SK-N-SH (cell line): Measurements from ENCODE around the gene PLIN4. TPM values are rescaled to one million over a fixed set of nuclear protein-coding genes. Genes with fewer than 3 reads are reported as not detected.

Experiments used
- CTCF ChIA-PET: fragments of 300-600, 350-600 bp; formaldehyde crosslinking; extraction: SDS; loops from one replicate; lab custom pipeline; 2021; lab: Yijun Ruan, JAX
- POLR2A ChIA-PET: fragments of 350-600 bp; sonication (Branson Sonifier 250); formaldehyde crosslinking; extraction: SDS; loops from one replicate; lab custom pipeline; 2020; ENCODE audit warnings: antibody characterized with exemption, inconsistent platforms; lab: Yijun Ruan, JAX
- DNase-seq: peaks from one replicate; pipeline ENCODE4 v3.0.0; 2012
- H2AFZ ChIP-seq: fragments of 200-600 bp; sonication (generic); 2 replicates; pipeline ENCODE4 v1.8.1; 2016; ENCODE audit warnings: antibody characterized with exemption, mild to moderate bottlenecking, low read depth
- H3F3A ChIP-seq: fragments of 200-600 bp; sonication (generic); replicated peaks from 2 replicates; pipeline ENCODE3; 2016; ENCODE audit warnings: antibody characterized with exemption, mild to moderate bottlenecking; ENCODE audit not compliant: insufficient read depth
- H3K27ac ChIP-seq, 2 experiments: fragments of 200-500 bp in 1 of 2; fragments of 200-600 bp in 1 of 2; sonication (Bioruptor generic) in 1 of 2; sonication (generic), shearing (Covaris generic) in 1 of 2; 2 replicates each; pipeline versions ENCODE4 v1.5.1 to v1.6.1; 2014 to 2016; ENCODE audit warnings: low read depth in 2 of 2, inconsistent platforms in 1 of 2, low read length in 1 of 2, mild to moderate bottlenecking in 1 of 2, mixed read lengths in 1 of 2
- H3K27me3 ChIP-seq: fragments of 200-600 bp; sonication (generic), shearing (Covaris generic); 2 replicates; pipeline ENCODE4 v1.6.1; 2016; ENCODE audit warnings: mixed run types; ENCODE audit not compliant: insufficient read depth
- H3K36me3 ChIP-seq, 2 experiments: fragments of 200-500 bp in 1 of 2; fragments of 200-600 bp in 1 of 2; sonication (Bioruptor generic) in 1 of 2; sonication (generic) in 1 of 2; replicated peaks in 1 of 2; 2 replicates each; pipeline versions ENCODE3 to v1.5.1; 2014 to 2016; ENCODE audit warnings: low read length in 1 of 2, mild to moderate bottlenecking in 1 of 2; ENCODE audit not compliant: insufficient read depth in 2 of 2, control insufficient read depth in 1 of 2
- H3K4me1 ChIP-seq, 2 experiments: fragments of 200-500 bp in 1 of 2; fragments of 200-600 bp in 1 of 2; sonication (Bioruptor generic) in 1 of 2; sonication (generic), shearing (Covaris generic) in 1 of 2; 2 replicates each; pipeline versions ENCODE4 v1.5.1 to v1.6.1; 2014 to 2016; ENCODE audit warnings: low read depth in 1 of 2, low read length in 1 of 2, mixed run types in 1 of 2; ENCODE audit not compliant: insufficient read depth in 2 of 2, control insufficient read depth in 1 of 2
- H3K4me2 ChIP-seq: fragments of 200-600 bp; sonication (generic), shearing (Covaris generic); 2 replicates; pipeline ENCODE4 v1.6.1; 2017; ENCODE audit warnings: mixed run types
- H3K4me3 ChIP-seq, 2 experiments: fragments of 200-500 bp in 1 of 2; fragments of 200-600 bp in 1 of 2; sonication (Bioruptor generic) in 1 of 2; sonication (generic), shearing (Covaris generic) in 1 of 2; 2 replicates each; pipeline versions ENCODE4 v1.5.1 to v1.8.1; 2014 to 2016; ENCODE audit warnings: low read depth in 2 of 2, inconsistent platforms in 1 of 2, low read length in 1 of 2, mild to moderate bottlenecking in 1 of 2, mixed read lengths in 1 of 2, moderate library complexity in 1 of 2
- H3K79me2 ChIP-seq: fragments of 200-600 bp; sonication (generic); 2 replicates; pipeline ENCODE4 v1.8.1; 2017; ENCODE audit warnings: mild to moderate bottlenecking; ENCODE audit not compliant: insufficient read depth
- H3K9ac ChIP-seq: fragments of 200-600 bp; sonication (generic); 2 replicates; pipeline ENCODE4 v1.6.1; 2017; ENCODE audit warnings: mixed run types
- H3K9me2 ChIP-seq: fragments of 200-600 bp; sonication (generic); 2 replicates; pipeline ENCODE4 v1.6.1; 2017; ENCODE audit warnings: mixed run types
- H3K9me3 ChIP-seq: fragments of 200-600 bp; sonication (generic); 2 replicates; pipeline ENCODE4 v1.6.1; 2017; ENCODE audit warnings: mixed run types, mild to moderate bottlenecking, moderate library complexity
- H4K20me1 ChIP-seq: fragments of 200-600 bp; sonication (generic); 2 replicates; pipeline ENCODE4 v1.6.1; 2017; ENCODE audit warnings: mild to moderate bottlenecking, mixed run types; ENCODE audit not compliant: insufficient read depth
- EP300 ChIP-seq, 2 experiments: IDR thresholded peaks; 2 replicates each; pipeline versions ENCODE4 v1.4.0 to v1.6.1; 2012; ENCODE audit warnings: borderline replicate concordance in 1 of 2, low read depth in 1 of 2, low read length in 1 of 2
- IRF3 ChIP-seq: fragments of 150-350 bp; IDR thresholded peaks from 2 replicates; pipeline ENCODE4 v1.6.1; 2016; ENCODE audit warnings: mild to moderate bottlenecking, low read depth, low read length
- NRF1 ChIP-seq: IDR thresholded peaks from 2 replicates; pipeline ENCODE4 v1.6.1; 2012; ENCODE audit warnings: low read depth, mild to moderate bottlenecking, low read length
- RCOR1 ChIP-seq: fragments of 150-350 bp; IDR thresholded peaks from 2 replicates; pipeline ENCODE4 v1.6.1; 2017; ENCODE audit warnings: antibody characterized with exemption, low read length
- REST ChIP-seq: IDR thresholded peaks from 2 replicates; pipeline ENCODE4 v1.6.1; 2012; ENCODE audit warnings: mild to moderate bottlenecking, low read depth, low read length, moderate library complexity
- SMC3 ChIP-seq: IDR thresholded peaks from 2 replicates; pipeline ENCODE4 v1.6.1; 2012; ENCODE audit warnings: low read depth, low read length, improper control_type of control experiment
- USF1 ChIP-seq: IDR thresholded peaks from 2 replicates; pipeline ENCODE4 v1.4.0; 2012; ENCODE audit warnings: low read depth, borderline replicate concordance
- ZBTB33 ChIP-seq: IDR thresholded peaks from 2 replicates; pipeline ENCODE4 v1.4.0; 2012; ENCODE audit warnings: low read depth, borderline replicate concordance
- WGBS: methylation state at CpG from one replicate; pipeline ENCODE4 v1.1.6; 2017; ENCODE audit warnings: low lambda C conversion rate; 5-methylcytosine and 5-hydroxymethylcytosine counted together
- polyA plus RNA-seq, 3 experiments: library from polyadenylated mRNA; depleted of rRNA; stranded (reverse); fragments of >200 nt; gene quantifications; 2 replicates each; pipeline ENCODE4 v1.2.3, GENCODE V29; 2012
- TF ChIP-seq, protein P1 (sequence below): fragments of 200-600 bp; sonication (generic); IDR thresholded peaks from 2 replicates; pipeline ENCODE4 v1.6.1; 2017; ENCODE audit warnings: antibody characterized with exemption, mild to moderate bottlenecking, moderate library complexity
- TF ChIP-seq, protein P2 (sequence below): IDR thresholded peaks from 2 replicates; pipeline ENCODE4; 2012

The PLIN4 gene
- polyA plus RNA-seq, 1 of the 3 experiments (the other 2 are of a cell fraction) = 0.07 TPM

- H3K36me3 ChIP-seq = no peaks in the 10 kb centered on the region
- H3K4me2 ChIP-seq = no peak overlapping the region
- no peak for TF ChIP-seq IRF3
- TF ChIP-seq, protein P1, sequence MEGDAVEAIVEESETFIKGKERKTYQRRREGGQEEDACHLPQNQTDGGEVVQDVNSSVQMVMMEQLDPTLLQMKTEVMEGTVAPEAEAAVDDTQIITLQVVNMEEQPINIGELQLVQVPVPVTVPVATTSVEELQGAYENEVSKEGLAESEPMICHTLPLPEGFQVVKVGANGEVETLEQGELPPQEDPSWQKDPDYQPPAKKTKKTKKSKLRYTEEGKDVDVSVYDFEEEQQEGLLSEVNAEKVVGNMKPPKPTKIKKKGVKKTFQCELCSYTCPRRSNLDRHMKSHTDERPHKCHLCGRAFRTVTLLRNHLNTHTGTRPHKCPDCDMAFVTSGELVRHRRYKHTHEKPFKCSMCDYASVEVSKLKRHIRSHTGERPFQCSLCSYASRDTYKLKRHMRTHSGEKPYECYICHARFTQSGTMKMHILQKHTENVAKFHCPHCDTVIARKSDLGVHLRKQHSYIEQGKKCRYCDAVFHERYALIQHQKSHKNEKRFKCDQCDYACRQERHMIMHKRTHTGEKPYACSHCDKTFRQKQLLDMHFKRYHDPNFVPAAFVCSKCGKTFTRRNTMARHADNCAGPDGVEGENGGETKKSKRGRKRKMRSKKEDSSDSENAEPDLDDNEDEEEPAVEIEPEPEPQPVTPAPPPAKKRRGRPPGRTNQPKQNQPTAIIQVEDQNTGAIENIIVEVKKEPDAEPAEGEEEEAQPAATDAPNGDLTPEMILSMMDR = peak; percentile 50
- TF ChIP-seq NRF1 = no peak
- TF ChIP-seq SMC3 = no peak; the same call in 1 of the 2 replicates
- peaks cover 10% of the 10 kb centered on the region for H3K27me3 ChIP-seq
- H3K9ac ChIP-seq = no peak overlapping the region
- 19% methylated on average over 15 of the region's 32 CpGs for WGBS
- H3K4me1 ChIP-seq = no peaks in the 10 kb centered on the region
- no peaks in the 10 kb centered on the region for H4K20me1 ChIP-seq
- no peaks in the 10 kb centered on the region for H3K9me3 ChIP-seq
- ChIA-PET POLR2A (interaction anchor here (0.6 kb wide), 1 partner anchor 22 kb away, joined by 4 read pairs; no protein-coding TSS in a partner anchor), CTCF (interaction anchor here (0.6 to 3.0 kb wide), 14 partner anchors 9 to 93 kb away, joined by 3 to 21 read pairs (median 4); partner anchors contain the start of genes PLIN5 and SEMA6B)
- H3K79me2 ChIP-seq = no peaks in the 10 kb centered on the region
- no peaks in the 10 kb centered on the region for H3F3A ChIP-seq
- no peak overlapping the region for H3K4me3 ChIP-seq
- H3K9me2 ChIP-seq = no peaks in the 10 kb centered on the region
- DNase-seq = peak; percentile 59
- H2AFZ ChIP-seq = no peak overlapping the region
- no peak overlapping the region for H3K27ac ChIP-seq
These were observed 29.3 kb upstream of the PLIN4 start for GRCh38 chr19:4547303-4548237.

DNA sequence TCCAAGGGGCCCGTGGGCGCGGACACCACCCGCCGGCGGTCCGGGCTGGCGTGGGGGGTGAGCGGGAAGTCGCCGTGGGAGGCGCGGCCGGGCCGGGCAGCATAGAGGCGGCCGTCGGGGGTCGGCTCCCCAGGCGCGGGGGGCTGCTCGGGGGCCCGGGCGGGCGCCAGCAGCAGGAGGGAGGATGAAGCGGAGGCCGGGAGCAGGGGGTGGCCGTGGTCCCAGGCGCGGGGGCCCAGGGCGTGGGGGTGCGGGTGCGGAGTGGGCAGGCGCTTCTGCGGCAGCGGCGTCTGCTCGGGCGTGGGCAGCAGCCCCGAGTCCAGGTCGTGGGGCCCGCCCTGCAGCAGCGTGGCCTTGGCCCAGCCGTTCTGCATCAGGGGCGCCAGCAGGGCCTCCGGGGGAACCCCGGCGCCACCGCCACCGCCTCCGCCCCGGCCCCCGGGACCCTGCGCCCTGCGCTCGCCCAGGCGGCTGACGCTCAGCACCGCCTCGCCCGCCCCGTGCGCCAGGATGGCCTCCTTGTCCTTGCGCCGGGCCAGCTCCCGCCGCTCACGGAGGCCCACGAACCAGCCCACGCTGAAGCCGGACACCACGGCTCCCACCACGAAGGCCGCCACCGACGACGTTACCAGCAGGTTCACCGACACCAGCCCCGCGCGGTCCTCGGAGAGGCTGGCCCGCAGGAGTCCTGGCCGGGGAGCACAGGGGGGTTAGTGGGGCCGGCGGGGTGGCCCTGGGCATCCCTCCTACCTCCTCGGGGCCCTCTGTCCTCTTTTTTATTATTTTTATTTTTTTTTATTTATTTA is 25.8 kb upstream of the PLIN4 start:
- Histone ChIP-seq H3K27me3 (peaks cover 10% of the 10 kb centered on the region; the same call in 1 of the 2 replicates), H3K27ac (no peak overlapping the region), H3K36me3 (no peaks in the 10 kb centered on the region), H3K9me2 (no peaks in the 10 kb centered on the region), H3K79me2 (no peaks in the 10 kb centered on the region), H3K4me3 (no peak overlapping the region), H3K4me2 (no peak overlapping the region), H3F3A (no peaks in the 10 kb centered on the region), H3K9me3 (no peaks in the 10 kb centered on the region), H3K4me1 (no peaks in the 10 kb centered on the region; a peak in 1 of 4 replicates), H2AFZ (no peak overlapping the region), H4K20me1 (no peaks in the 10 kb centered on the region), H3K9ac (no peak overlapping the region)
- CTCF ChIA-PET = interaction anchor here (1.7 kb wide), 1 partner anchor 20 kb away, joined by 6 read pairs; no protein-coding TSS in a partner anchor
- POLR2A ChIA-PET = no interaction called here
- no peak for DNase-seq
- WGBS = 86% methylated on average over 45 of the region's 87 CpGs
- TF ChIP-seq NRF1 (no peak), ZBTB33 (no peak), RCOR1 (no peak), REST (no peak), EP300 (IDR thresholded peaks at IDR 0.05; ENCODE audit: borderline replicate concordance in 1 of 2, low read depth in 1 of 2, low read length in 1 of 2) (no peak), USF1 (no peak)
- TF ChIP-seq, protein P2, sequence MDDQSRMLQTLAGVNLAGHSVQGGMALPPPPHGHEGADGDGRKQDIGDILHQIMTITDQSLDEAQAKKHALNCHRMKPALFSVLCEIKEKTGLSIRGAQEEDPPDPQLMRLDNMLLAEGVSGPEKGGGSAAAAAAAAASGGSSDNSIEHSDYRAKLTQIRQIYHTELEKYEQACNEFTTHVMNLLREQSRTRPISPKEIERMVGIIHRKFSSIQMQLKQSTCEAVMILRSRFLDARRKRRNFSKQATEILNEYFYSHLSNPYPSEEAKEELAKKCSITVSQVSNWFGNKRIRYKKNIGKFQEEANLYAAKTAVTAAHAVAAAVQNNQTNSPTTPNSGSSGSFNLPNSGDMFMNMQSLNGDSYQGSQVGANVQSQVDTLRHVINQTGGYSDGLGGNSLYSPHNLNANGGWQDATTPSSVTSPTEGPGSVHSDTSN = no peak
